Measurements from ENCODE around the gene CYBC1.

Gene CYBC1

DNA sequence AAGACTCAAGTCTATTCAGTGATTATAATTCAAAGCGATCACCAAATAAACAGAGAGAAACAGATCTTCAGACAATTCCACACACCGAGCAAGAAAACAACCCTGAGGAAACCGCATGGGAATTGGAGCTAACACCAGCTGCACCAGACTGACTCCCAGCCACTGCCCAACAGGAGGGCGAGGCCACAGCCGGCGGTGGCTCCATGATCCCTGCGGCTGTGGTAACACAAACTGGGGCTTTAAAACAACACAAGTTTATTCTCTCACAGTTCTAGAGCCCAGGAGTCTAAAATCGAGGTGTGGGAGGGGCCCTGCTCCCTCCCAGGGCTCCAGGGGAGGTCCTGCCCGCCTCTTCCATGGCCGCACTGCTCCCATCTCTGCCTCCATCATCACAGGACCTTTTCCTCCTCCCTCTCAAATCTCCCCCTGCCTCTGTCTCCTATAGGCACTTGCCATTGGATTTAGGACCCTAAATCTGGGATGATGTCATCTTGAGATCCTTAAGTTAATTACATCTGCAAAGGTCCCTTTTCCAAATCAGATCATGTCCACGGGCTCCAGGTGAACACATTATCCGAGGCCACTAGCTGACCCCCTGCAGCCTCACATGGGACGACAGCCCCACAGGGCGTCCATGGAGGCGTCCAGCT lies 42.1 kb downstream of the CYBC1 start:
- no peak for DNase-seq (ENCODE audit: low spot score)

DNA sequence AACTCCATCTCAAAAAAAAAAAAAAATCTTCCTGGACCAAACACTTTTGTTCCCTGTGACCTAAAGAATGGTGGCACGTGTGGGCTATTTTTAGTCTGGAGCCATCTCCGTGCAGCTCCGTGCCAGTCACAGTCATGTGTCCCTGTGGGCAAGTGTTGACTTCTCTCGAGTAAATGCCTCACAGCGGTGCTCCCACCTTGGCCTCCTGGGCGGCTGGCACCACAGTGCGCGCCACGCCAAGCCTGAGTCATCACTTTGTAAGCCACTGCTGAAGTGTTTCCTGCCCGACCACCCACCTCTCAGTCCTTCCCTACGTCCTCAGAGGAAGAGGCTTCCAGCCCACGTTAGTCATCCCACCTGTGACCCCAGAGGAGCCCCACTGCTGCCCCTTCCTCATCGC lies 43.3 kb downstream of the CYBC1 start:
- DNase-seq (ENCODE audit: low spot score), result no peak

DNA sequence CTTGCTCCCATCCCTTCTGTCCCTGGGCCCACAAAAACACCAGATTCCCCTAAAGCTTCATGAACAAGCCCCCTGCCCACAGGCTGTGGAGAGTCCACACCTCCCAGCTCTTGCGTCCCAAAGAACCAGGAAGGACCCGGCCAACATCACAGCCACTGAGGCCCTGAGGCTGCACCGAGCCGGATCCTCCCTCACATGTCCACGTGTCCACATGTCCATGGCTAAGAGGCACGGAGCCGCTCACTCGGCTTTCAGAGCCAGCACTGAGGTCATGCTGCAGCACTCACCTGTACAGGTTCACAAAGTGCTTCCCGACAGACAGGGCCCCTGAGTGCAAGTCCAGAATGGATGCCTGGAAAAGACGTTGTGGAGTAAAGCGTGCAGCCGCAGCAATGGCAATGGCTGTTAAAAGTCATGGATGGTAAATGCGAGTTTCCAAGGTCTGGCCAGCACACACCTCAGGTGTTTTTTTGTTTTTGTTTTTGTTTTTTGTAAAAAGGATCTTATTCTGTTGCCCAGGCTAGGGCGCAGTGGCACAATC lies 44.4 kb downstream of the CYBC1 start:
- DNase-seq (ENCODE audit: low spot score), result no peak

DNA sequence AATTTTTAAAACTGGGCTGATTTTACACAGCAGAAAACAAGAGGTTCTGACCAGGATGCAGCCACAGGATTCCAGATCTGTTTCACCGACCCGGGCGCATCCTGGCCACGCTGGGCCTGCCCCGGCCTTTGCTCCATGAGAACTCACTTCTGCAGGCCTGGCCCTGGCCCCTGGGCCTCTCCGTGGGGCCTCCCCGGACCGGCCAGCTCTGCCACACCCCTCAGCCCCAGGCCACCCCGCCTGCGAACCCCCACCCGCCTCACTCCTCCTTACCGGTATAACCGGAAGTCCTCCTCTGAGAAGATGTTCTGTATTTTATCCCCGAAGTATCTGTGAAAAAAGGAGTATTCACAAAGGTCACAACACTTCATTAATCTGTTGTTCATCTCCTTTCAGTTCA lies 45.5 kb downstream of the CYBC1 start:
- no peak for DNase-seq (ENCODE audit: low spot score)

DNA sequence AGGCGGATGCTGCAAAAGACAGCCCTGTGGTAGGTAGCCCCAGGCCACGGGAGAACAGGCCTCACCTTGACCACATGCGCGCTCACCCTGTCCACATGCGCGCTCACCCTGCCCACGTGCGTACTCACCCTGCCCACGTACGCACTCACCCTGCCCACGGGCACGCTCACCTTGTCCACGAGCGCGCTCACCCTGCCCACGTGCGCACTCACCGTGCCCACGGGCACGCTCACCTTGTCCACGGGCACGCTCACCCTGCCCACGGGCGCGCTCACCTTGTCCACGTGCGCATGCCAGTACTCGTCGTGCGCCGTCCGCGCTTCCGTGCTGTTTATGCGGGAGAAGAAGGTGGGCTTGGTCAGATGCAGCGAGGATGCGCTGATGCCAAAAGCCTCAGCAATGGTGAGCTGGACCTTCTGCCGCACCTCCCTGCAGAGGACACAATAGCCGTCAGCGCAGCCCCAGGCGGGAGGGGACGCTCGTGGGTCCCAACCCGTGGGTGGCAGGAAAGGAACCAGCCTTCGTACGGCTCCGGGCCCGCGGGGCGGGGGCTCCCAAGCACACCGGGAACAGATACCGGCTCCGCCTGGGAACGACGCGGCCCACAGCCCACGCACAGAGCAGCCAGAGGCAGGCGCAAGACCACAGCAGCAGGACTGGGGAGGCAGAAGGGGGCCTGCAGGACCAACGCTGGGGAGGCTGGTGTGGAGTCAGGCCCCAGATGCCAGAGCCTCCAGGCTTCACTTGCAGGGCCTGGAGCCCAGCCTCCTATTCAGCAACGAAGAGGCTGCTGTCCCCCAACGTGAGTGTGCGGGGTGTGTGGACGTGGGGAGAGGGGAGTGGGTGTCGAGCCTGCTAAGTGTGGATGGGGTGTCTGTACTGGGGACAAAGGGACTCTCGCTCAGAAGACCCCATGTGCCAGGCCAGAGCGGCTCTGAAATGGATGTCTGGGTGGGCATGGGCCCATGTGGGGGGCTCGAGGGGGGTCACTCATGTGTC lies 46.6 kb downstream of the CYBC1 start:
- no peak for DNase-seq (ENCODE audit: low spot score)

DNA sequence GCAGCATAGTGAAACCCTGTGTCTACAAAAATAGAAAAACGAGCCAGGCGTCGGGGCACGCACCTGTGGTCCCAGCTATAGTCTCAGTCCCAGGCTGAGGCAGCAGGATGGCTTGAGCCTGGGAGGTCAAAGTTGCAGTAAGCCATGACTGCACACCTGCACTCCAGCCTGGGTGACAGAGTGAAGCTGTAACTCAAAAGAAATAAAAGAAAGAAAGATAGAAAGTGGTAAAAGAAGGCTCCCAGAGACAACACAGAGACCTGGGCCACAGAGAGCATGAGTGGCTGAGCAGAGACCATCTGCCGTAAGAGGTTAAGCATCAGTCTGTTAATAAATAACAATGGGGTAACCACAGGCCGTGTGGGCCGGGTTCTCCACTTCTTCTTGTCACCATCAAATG lies 47.7 kb downstream of the CYBC1 start:
- DNase-seq (ENCODE audit: low spot score), result peak; percentile 64

DNA sequence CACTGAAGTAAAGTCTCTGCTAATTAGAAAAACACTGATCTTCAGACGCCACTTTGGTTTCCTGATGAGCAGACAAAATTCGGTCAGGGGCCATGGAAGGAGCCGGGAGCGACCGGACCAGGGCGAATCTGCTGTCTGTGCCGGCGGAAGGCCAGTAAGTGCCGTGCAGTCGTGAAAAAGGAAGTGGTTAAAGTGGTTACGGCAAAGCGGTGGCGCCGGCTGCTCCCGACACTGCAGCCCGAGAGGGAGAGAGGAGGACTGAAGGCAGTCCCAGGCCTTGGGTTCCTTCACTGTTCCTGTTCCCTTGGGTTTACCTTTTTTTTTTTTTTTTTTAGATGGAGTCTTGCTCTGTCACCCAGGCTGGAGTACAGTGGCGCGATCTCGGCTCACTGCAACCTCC lies 49.7 kb downstream of the CYBC1 start:
- DNase-seq (ENCODE audit: low spot score), result no peak

DNA sequence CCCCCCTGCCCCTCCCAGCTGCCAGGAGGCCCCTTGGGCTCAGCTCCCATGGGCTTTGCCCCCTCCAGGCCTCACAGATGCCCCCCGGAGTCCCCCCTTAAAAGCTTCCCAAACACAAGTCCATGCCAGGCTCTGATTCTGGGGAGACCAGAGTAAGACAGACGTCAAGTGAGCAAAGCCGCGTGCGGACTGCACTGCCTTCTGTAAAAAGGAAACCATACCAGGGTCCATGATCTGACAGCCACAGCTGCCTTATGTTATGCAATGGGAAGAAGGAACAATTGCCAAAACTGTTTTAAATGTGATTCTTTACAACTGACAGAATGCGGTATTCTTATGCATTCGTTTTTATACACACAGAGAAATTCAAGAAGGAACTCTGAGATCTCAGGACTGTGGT lies 50.3 kb downstream of the CYBC1 start:
- DNase-seq (ENCODE audit: low spot score), result no peak

DNA sequence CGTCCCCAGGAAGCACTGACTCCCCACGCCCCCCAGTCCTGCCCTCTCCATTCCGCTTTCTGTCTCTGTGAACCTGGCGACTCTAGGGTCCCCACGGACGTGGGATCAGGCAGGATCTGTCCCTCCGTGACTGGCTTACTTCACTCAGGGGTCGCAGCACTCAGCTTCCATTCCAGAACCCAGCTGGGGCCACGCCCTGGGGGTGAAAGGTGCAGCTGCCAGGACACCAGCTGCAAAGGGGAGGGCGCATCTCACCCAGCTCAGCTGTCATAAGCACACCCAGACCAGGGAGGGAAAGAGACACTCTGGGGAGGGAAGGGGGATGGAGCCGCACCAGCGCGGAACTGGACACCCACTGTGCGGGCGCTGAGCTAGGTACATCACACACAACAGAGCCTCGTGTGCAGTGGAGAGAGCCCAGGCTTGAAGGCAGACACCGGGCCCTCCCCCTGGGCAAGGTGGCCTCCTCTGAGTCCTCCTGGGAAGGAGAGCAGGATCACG lies 50.9 kb downstream of the CYBC1 start:
- no peak for DNase-seq (ENCODE audit: low spot score)

DNA sequence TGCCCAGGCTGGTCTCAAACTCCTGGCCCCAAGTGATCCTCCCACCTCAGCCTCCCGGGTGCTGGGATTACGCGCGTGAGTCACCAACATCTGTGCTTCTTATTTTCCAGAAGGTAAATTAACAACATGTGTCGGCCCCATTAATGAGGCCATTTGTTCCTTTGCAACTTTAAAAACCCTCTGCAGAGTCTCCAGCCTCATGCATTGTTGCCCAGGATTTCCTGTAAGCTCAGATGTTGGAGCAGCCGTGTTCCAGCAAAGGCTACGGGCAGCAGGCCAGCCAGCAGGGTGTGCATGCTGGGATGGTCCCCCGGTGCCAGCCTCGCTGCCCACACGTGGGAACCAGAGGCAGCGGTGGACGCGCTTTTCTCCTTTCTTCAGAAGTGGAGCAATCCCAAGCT lies 51.5 kb downstream of the CYBC1 start:
- DNase-seq (ENCODE audit: low spot score), result no peak

DNA sequence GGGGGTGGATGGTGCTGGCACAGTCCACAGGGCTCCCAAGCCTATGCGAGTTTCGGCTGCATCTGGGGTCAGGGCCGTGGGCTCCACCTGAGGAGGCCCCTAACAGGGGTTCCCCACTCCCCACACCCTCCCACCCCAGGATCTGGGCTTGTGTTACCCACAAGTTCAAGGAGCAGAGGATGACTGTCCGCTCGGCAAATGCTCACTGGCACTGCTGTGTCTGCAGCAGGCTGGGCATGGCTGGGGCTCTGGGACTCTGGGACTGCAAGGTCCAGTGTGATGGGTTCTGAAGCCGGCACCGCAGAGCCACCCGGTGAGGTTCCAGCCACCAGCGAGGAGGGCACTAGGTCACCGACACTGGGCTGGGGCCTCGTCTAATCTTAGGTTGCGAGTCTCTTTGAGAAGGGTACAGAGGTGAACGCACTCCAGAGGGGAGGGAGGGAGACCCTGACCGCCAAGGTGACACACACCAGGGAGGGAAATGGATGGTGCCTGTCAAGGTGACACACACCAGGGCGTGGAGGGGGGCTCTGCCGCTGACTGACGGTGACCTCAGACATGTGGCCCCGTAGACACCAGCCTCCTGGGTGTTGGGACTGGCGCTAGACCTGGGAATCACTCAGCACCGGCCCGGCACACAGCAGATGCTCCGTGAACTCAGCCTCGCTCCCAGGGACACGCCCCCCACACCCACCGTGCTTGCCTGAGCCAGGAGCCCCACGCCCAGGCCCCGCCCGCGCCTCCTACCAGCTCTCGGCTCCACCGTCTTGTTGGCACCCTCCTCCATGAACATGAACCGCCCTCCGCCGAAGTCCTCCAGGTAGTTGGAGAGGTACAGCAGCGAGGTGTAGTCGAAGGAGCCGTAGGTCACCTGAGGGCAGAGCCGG lies 52.9 kb downstream of the CYBC1 start:
- no peak for DNase-seq (ENCODE audit: low spot score)

DNA sequence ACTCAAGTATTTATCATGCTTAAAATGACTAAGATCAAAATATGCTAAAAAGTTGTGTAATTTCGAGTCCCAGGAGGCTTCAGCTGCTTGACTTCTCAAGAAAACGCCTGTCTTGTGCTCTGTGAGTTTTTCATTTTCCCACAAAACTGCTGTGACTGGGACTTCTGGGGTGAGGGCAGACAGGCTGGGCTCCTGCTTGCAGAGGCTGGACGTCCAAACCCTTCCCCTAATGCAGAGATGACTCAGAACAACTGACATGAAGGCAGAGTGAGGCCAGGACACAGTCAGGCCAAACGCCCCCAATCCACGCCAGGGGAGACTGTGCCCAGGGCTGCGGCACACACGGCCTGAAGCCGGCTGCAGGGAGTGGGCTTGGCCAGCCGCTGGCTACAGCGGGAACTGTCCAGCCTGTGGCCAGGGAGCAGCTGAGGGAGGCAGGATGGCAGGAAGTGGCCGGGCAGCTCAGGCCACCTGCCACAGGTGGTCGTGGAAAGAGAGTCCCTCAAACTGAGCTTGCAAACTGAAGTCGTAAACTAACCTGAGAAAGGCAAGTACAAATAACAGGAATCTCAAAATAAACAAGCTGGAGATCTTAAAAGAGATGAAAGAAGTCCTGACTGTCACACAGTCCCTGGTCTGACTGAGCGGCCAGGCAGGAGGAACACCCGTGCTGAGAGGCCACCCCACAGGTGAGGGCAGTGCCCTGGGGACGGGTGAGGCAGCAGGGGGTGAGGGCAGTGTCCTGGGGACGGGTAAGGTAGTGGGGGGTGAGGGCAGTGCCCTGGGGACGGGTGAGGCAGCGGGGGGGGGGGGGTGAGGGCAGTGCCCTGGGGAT lies 53.7 kb downstream of the CYBC1 start:
- no peak for DNase-seq (ENCODE audit: low spot score)

DNA sequence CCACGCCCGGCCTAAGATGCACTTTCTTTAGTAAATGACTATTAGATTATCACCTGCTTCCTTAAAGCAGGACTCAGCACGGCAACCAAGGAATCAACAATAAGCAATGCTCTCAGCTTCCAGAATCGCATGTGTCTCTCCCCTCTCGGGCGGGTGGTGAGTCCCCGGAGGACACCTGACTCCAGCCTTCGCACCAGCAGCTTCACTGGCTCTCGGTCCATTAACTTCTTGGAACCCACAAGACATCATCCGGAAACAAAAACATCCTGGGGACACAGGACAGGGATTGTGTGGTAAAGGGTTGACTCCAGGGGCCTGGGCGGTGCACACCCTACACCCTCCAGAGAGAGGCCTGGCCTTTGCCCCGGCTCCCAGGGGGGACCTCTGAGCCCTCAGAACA lies 56.3 kb downstream of the CYBC1 start:
- DNase-seq (ENCODE audit: low spot score), result no peak

DNA sequence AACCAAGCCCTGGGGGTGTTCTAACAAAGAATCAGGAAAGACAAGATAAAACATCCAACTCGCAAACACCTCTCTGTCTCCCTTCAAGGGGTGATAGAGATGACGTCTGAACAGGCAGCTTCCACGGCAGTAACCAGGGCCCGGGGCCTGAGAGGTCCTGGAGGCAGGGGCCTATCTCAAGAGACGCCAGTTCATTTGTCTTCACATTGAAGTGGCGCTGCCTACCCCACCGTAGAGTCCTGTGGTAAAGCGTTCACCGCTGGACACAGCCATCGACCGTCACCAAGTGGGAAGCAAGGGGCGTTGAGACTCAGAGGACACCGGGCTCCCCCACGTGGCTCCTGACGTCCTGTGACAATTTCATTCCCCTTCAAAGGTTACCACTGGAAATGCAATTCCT lies 57.6 kb downstream of the CYBC1 start:
- no peak for DNase-seq (ENCODE audit: low spot score)

Data from HuH-7.5 (cell line).